ENCODE data around the gene MACROD1.

The MACROD1 gene

DNA sequence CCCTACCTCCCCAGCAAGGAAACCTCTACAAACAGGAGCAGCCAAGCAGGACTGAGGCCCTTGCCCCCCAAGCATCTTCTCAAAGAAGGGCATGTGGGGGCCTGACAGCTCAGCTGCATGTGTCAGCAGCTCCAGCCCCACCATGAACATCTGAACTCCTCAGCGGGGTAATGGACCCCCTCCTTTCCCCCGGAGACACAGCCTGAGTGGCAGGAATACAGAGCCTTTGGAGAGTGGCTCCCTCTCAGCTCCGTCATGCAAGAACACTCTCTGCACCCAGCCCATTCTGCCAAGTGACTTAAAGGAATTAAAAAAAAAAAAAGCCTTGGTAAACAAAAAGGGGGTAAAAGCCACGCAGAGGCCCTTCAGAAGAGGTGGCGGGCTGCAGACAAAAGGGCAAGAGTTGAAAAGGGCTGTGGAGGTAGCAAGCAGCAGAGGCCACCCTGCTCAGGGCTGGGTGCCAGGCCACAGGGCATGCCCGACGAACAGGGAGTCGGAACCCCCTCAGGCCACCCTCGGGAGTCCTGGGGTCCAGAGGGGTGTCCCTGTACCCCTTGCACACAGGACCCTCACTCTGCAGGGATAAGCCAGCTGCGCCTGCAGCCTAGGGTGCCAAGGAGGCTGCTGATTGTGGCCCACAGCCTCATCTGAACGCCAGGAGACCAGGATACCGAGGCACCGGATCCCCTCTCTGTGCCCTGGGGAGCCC, 62.5 kb downstream of the MACROD1 start:
- Histone ChIP-seq H3K9ac (peak overlapping the region; percentile 58), H4K20me1 (peaks cover 99% of the 10 kb centered on the region), H3K4me1 (peaks cover 81% of the 10 kb centered on the region), H3K4me2 (peak overlapping the region; percentile 88), H3K27me3 (no peaks in the 10 kb centered on the region), H3K4me3 (no peak overlapping the region; the same call in 1 of the 2 replicates), H3K9me3 (no peaks in the 10 kb centered on the region), H3K27ac (peak overlapping the region; percentile 70), H3K36me3 (peaks cover 4% of the 10 kb centered on the region; the same call in 1 of the 2 replicates)
- no peak for TF ChIP-seq Cebpa-rat (IDR thresholded peaks at IDR 0.05)

DNA sequence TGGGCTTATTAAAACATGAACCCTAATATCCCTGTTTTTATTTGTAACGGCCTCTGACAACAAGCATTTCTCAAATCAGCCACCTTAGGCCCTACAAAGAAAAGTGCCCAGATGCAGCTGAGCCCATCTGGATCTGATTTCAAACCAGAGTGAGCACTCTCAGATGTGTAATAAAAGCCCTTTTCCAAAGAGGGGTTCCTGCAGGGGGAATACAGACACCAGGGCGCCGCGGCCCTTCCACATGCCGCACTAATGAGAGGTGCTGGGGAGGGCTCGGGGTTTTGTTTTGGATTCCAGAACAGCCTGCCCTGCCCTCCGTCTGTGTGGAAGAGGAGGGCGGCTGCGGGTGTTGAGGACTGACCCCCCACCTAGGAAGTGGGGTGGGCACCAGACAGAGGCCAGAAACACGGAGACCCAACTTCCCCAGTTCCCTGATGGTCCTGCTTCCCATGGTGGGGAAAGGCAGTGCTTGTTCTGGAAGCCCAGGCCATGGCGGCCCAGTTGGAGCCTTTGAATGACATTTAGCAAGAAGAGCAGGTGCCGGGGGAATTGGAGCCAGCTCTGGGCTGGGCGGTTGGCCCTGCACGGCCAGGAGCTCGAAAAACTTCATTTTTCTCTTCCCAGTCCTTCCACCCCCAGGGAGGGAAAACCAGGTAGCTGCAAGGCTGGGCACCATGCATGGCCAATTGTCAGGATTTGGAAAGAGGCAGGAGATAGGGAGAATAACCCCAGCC, 63.7 kb downstream of the MACROD1 start:
- H3K9ac ChIP-seq, result no peak overlapping the region
- no peaks in the 10 kb centered on the region for H3K9me3 ChIP-seq
- peaks cover 80% of the 10 kb centered on the region for H3K4me1 ChIP-seq
- H3K4me3 ChIP-seq, result no peak overlapping the region
- no peaks in the 10 kb centered on the region for H3K27me3 ChIP-seq
- peaks cover 4% of the 10 kb centered on the region; the same call in 1 of the 2 replicates for H3K36me3 ChIP-seq
- no peak for TF ChIP-seq Cebpa-rat (IDR thresholded peaks at IDR 0.05)
- no peak overlapping the region for H3K27ac ChIP-seq
- peak overlapping the region; percentile 88 for H3K4me2 ChIP-seq
- peaks cover 99% of the 10 kb centered on the region for H4K20me1 ChIP-seq

DNA sequence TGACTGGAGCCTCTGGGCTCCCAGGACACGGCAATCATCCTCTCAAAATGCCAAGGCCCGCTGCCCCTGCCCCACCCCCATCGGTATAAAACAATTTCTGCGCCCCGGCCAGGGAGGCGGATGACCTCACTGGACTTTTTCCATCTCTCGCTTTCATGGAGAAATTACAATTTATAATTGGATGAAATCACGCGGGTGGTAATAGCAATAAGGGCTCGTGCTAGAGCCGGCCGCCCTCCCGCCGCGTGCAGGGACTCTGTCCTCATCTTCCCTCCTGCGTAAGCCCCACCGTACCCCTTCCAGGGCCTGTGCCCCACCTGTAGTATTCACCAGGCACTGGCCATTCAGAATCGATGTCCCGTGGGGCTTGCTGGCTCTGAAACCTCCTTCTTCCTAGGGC, 64.5 kb downstream of the MACROD1 start:
- Histone ChIP-seq H3K4me2 (peak overlapping the region; percentile 54), H3K4me1 (peaks cover 80% of the 10 kb centered on the region), H3K27me3 (no peaks in the 10 kb centered on the region), H3K27ac (no peak overlapping the region), H3K9me3 (no peaks in the 10 kb centered on the region), H4K20me1 (peaks cover 99% of the 10 kb centered on the region), H3K36me3 (peaks cover 4% of the 10 kb centered on the region; the same call in 1 of the 2 replicates), H3K9ac (0 out of 2 replicates have a peak overlapping the region, but pooled peaks have one; percentile 38), H3K4me3 (no peak overlapping the region)
- no peak for TF ChIP-seq Cebpa-rat (IDR thresholded peaks at IDR 0.05)

DNA sequence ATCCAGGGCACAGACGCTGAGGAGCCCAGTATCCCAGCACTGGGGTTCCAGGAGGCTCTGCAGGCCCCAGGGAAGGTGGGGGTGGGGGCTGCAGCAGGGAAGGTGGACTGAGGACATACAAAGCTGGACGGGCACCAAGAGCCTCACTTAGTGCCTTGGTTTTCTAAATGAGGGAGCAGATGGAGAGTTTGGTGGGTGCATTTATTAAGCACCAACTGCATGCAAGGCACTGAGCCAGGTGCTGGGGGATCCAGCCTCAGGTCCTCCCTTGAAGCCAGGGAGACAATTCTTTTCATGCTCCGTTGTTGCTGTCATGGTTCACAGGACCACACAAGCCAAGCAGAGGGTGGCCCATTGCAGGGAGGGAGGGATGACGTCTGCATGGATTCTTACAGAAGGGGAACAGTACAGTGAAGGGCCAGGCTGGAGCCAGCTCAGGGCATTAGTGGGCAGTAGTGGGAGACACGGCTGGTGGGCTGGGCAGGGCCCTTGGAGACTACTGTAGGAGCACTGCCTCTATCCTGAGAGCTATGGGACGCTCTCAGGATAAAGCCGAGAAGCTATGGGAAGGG, 65.0 kb downstream of the MACROD1 start:
- Histone ChIP-seq H3K4me3 (no peak overlapping the region), H3K27ac (no peak overlapping the region; the same call in 1 of the 2 replicates), H3K27me3 (no peaks in the 10 kb centered on the region), H3K4me2 (peak overlapping the region; percentile 54), H3K9me3 (no peaks in the 10 kb centered on the region), H3K36me3 (peaks cover 4% of the 10 kb centered on the region; the same call in 1 of the 2 replicates), H3K4me1 (peaks cover 80% of the 10 kb centered on the region), H3K9ac (0 out of 2 replicates have a peak overlapping the region, but pooled peaks have one; percentile 38), H4K20me1 (peaks cover 99% of the 10 kb centered on the region)
- TF ChIP-seq Cebpa-rat (IDR thresholded peaks at IDR 0.05), result no peak

DNA sequence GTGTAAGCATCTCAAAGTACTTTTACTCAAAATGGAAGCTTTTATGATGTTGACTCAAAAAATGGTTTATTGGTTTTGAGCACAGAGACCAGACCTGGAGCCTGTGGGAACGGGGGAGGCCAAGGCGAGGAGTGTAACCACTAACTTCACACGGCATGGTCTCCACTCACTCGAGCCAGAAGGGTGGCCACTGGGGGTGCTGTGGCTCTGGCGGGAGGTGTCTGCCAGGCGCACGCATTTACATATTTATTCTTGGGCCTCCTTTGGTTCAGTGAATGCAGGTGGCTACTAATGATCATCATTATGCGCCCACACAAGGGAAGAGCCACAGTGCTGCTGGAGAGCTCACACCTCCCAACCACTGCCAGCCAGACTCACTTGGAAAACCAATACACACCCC, 65.6 kb downstream of the MACROD1 start:
- no peak overlapping the region for H3K9ac ChIP-seq
- H3K27ac ChIP-seq, result no peak overlapping the region; the same call in 1 of the 2 replicates

DNA sequence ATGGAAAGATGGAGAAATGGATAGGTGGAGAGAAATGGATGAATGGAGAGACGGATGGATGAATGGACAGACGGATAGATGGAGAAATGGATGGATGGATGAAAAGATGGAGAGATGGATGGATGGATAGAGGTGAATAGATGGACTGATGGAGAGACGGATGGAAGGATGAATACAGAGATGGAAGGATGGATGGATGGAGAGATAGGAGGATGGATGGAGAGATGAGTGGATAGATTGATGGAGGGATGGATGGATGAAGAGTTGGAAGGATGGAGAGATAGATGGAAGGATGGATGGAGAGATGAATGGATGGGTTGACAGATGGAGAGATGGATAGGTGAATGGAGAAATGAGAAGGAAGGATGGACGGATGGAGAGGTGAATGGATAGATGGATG, 66.5 kb downstream of the MACROD1 start:
- no peak overlapping the region for H3K27ac ChIP-seq
- H3K9ac ChIP-seq, result no peak overlapping the region
- H3K9me3 ChIP-seq, result no peaks in the 10 kb centered on the region
- peaks cover 80% of the 10 kb centered on the region for H3K4me1 ChIP-seq
- no peaks in the 10 kb centered on the region for H3K27me3 ChIP-seq
- H3K36me3 ChIP-seq, result peaks cover 4% of the 10 kb centered on the region; the same call in 1 of the 2 replicates
- no peak overlapping the region for H3K4me3 ChIP-seq
- peaks cover 100% of the 10 kb centered on the region for H4K20me1 ChIP-seq
- no peak for TF ChIP-seq Cebpa-rat (IDR thresholded peaks at IDR 0.05)
- H3K4me2 ChIP-seq, result no peak overlapping the region

More for the DNA sequence above, 65.6 kb downstream of the MACROD1 start:
- no peak for TF ChIP-seq Cebpa-rat (IDR thresholded peaks at IDR 0.05)
- Histone ChIP-seq H3K4me2 (peak overlapping the region; percentile 54), H3K36me3 (peaks cover 4% of the 10 kb centered on the region; the same call in 1 of the 2 replicates), H3K9me3 (no peaks in the 10 kb centered on the region), H3K4me3 (no peak overlapping the region), H4K20me1 (peaks cover 100% of the 10 kb centered on the region), H3K4me1 (peaks cover 80% of the 10 kb centered on the region), H3K27me3 (no peaks in the 10 kb centered on the region)

DNA sequence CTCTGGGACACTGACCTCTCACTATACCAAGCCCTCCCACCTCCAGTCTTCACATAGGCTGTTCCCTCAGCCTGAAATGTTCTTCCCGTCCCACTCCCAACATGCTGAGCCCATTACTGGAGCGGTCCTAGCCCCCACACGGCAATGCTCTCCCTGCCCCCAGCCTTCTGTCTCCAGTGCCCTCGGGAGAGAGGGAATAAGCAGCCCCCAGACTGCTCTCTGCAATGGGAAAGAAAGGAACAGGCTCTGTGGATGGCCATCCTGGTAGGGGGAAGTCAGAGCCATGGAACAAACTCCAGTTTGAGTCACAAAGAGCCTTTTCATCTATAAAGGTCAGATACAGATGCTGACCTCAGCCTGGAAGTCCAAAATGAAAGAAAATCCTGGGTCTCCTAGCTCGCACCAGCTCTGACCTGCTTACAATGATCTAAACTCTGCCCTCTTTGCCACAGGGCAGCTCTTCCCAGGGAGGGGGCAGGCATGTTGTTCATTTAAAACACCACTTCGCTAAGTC, 67.5 kb downstream of the MACROD1 start:
- Histone ChIP-seq H3K4me3 (no peak overlapping the region), H3K27ac (0 out of 2 replicates have a peak overlapping the region, but pooled peaks have one; percentile 84), H3K4me2 (0 out of 2 replicates have a peak overlapping the region, but pooled peaks have one; percentile 97), H3K27me3 (no peaks in the 10 kb centered on the region), H3K9me3 (no peaks in the 10 kb centered on the region), H3K36me3 (no peaks in the 10 kb centered on the region), H4K20me1 (peaks cover 100% of the 10 kb centered on the region), H3K9ac (no peak overlapping the region), H3K4me1 (peaks cover 80% of the 10 kb centered on the region)
- TF ChIP-seq Cebpa-rat (IDR thresholded peaks at IDR 0.05), result no peak

DNA sequence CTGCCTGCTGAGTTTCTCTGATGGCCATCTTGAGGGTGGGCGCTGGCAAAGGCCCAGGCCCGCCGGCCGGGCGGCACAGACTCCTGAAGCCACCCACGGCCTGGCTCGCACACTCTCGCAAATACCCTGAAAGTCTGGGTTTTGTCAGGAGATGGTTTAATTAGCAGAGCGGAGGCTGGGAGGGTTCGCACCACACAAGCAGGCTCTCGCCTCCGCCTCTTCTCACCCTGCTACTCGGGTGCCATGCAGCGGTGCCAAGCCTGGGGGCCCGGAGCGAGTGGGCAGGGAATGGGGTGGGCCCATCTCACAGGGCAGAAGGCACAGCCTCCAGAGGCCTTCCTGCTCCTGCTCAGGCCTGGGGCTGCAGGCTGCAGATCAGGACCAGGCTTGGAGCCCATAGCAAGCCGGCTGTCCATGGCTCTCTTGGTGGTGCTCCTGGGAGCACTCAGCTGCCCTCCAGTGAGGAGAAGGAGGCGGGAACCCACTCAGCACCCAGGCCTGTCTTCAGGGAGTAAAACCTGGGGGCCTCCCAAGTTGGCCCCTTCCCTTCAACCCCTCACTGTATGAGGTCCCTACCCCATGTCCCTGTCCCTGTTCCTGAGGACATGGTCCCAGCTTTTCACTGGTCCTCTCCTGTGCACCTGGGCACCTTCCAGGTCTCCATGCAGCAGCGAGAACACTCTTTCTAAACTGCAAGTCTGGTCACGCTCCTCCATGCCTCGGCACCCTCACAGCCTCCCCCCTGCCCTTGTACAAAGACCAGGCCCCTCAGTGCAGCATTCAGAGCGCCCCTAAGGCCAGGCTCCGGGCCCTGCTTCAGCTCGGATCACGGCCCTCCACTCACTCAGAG, 68.2 kb downstream of the MACROD1 start:
- TF ChIP-seq Cebpa-rat (IDR thresholded peaks at IDR 0.05), result no peak
- H3K27ac ChIP-seq, result peak overlapping the region; percentile 84
- peak overlapping the region; percentile 97 for H3K4me2 ChIP-seq

DNA sequence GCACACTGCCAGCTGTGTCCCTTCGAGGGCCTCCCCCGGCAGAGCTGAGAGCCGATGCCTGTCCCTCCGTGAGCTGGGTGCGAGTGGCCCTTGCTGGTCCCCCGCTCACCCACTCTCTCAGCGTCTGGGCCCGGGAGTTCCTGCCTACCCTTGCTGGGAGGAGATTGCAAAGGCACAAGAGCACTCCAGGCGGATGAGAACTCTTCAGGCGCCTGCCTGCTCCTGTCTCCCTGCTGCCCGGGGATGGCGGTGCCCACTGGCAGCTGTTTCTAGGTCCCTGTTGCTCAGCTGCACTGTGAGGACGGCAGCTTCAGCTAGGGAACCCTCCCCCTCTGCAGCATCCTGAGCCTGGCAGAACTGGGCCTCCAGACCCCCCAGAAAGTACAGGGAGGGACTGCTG, 69.1 kb downstream of the MACROD1 start:
- Histone ChIP-seq H3K4me1 (peaks cover 80% of the 10 kb centered on the region), H3K9ac (peak overlapping the region; percentile 74; the same call in 1 of the 2 replicates), H3K9me3 (no peaks in the 10 kb centered on the region), H3K36me3 (no peaks in the 10 kb centered on the region), H3K4me2 (peak overlapping the region; percentile 97), H4K20me1 (peaks cover 100% of the 10 kb centered on the region), H3K27ac (peak overlapping the region; percentile 84), H3K27me3 (no peaks in the 10 kb centered on the region), H3K4me3 (no peak overlapping the region)
- no peak for TF ChIP-seq Cebpa-rat (IDR thresholded peaks at IDR 0.05)

More for the DNA sequence above, 68.2 kb downstream of the MACROD1 start:
- no peaks in the 10 kb centered on the region for H3K9me3 ChIP-seq
- H3K9ac ChIP-seq, result 0 out of 2 replicates have a peak overlapping the region, but pooled peaks have one; percentile 74
- H3K27me3 ChIP-seq, result no peaks in the 10 kb centered on the region
- no peak overlapping the region for H3K4me3 ChIP-seq
- H4K20me1 ChIP-seq, result peaks cover 100% of the 10 kb centered on the region
- H3K36me3 ChIP-seq, result no peaks in the 10 kb centered on the region
- peaks cover 80% of the 10 kb centered on the region for H3K4me1 ChIP-seq
